A673 (cell line): ENCODE measurements around the gene RGS16.

Experiments
- EZH2 ChIP-seq: fragments of 200-600 bp; sonication (generic); IDR thresholded peaks from 2 replicates; pipeline ENCODE4 v1.6.1; 2017; ENCODE audit warnings: borderline replicate concordance, low read depth, mild to moderate bottlenecking, mixed read lengths, antibody characterized with exemption, low read length; ENCODE audit not compliant: poor library complexity, severe bottlenecking
- TF ChIP-seq, protein P1 (sequence below): fragments of 300-800, 200-600 bp; sonication (generic); conservative IDR thresholded peaks from 2 replicates; pipeline ENCODE4 v1.5.1; 2017; ENCODE audit warnings: low read depth, mild to moderate bottlenecking, antibody characterized with exemption, low read length, moderate library complexity, mixed read lengths

DNA sequence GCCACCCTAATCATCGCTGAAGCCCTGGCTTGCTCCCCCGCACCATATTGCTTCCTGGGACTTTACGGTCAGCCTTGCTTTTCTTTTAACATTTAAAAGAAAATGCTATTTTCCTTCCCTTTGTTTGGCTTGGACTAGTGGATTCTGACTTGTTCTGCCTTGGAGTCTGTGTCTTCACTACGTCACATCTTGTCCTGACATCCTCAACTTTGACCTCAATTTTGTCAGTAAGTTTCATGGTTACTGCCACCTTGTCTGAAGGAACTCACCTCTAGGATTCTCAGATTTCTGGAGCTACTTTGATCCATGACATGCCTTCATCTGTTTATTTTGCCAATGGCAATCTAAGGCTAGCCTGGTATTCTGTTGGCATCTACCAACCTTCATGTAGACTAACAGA lies 19.4 kb downstream of the RGS16 start:
- TF ChIP-seq EZH2, result no peak
- TF ChIP-seq, protein P1, sequence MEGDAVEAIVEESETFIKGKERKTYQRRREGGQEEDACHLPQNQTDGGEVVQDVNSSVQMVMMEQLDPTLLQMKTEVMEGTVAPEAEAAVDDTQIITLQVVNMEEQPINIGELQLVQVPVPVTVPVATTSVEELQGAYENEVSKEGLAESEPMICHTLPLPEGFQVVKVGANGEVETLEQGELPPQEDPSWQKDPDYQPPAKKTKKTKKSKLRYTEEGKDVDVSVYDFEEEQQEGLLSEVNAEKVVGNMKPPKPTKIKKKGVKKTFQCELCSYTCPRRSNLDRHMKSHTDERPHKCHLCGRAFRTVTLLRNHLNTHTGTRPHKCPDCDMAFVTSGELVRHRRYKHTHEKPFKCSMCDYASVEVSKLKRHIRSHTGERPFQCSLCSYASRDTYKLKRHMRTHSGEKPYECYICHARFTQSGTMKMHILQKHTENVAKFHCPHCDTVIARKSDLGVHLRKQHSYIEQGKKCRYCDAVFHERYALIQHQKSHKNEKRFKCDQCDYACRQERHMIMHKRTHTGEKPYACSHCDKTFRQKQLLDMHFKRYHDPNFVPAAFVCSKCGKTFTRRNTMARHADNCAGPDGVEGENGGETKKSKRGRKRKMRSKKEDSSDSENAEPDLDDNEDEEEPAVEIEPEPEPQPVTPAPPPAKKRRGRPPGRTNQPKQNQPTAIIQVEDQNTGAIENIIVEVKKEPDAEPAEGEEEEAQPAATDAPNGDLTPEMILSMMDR, result no peak
